Activated T-helper 1 cell treated with anti-CD3 and anti-CD28 coated beads, Interleukin-12 subunit alpha, Interleukin-12 subunit beta, Interleukin-2, Interleukin-4 antibody, amounts not matched to agents 30 ng/mL and 10 ng/mL and 1 ng/mL, durations not matched to agents 14 hours and 24 hours and 36 hours (primary cell): ENCODE measurements around the gene ARFGEF3. TPM values are rescaled to one million over a fixed set of nuclear protein-coding genes. Genes with fewer than 3 reads are reported as not detected.
"Not testable (repeated sequence)": the region's sequence is repeated elsewhere in the genome, so short reads cannot be mapped to it uniquely, and the experiment has no call there.

Experiments used
- DNase-seq: peaks from one replicate; pipeline ENCODE4 v3.0.0; 2021; ENCODE audit warnings: low spot score
- H3K27ac Mint-ChIP-seq: one replicate; pipeline ENCODE4 v1.8.0; 2021; ENCODE audit warnings: mild to moderate bottlenecking, mixed read lengths
- H3K27me3 Mint-ChIP-seq: one replicate; pipeline ENCODE4 v1.8.0; 2022; ENCODE audit warnings: mild to moderate bottlenecking, moderate library complexity, mixed read lengths; ENCODE audit not compliant: insufficient read depth
- H3K36me3 Mint-ChIP-seq: one replicate; pipeline ENCODE4 v1.8.0; 2021; ENCODE audit warnings: low read depth, mixed read lengths
- H3K4me1 Mint-ChIP-seq: one replicate; pipeline ENCODE4 v1.8.0; 2021; ENCODE audit warnings: low read depth, mixed read lengths
- H3K4me3 Mint-ChIP-seq: one replicate; pipeline ENCODE4 v1.8.0; 2021; ENCODE audit warnings: mild to moderate bottlenecking, moderate library complexity, mixed read lengths
- H3K9me3 Mint-ChIP-seq: one replicate; pipeline ENCODE4 v1.8.0; 2021; ENCODE audit warnings: mixed read lengths
- intact Hi-C: fragments of 100-400 bp; cut with micrococcal nuclease; formaldehyde crosslinking; loops from one replicate; pipeline ENCODE4 v1.15.1; 2024
- total RNA-seq: library from RNA; stranded (reverse); gene quantifications from 2 replicates; pipeline ENCODE4 v1.2.3, GENCODE V29; 2022

ARFGEF3 gene
- total RNA-seq, 1 donor from 2014 or later: 0.29 TPM

GRCh38 chr6:138287144-138287955 lies 125.6 kb downstream of the ARFGEF3 start:
- H3K4me1 Mint-ChIP-seq: peaks cover 13% of the 10 kb centered on the region
- H3K36me3 Mint-ChIP-seq: no peaks in the 10 kb centered on the region
- no peak overlapping the region for H3K27ac Mint-ChIP-seq
- no peak overlapping the region for H3K4me3 Mint-ChIP-seq
- DNase-seq: no peak
- no peaks in the 10 kb centered on the region for H3K27me3 Mint-ChIP-seq
- intact Hi-C loops: loop anchor here (1.0 to 5.0 kb wide), 2 partner anchors 171 to 220 kb away; no protein-coding TSS in a partner anchor
- H3K9me3 Mint-ChIP-seq: no peaks in the 10 kb centered on the region

GRCh38 chr6:138288428-138289085 lies 126.8 kb downstream of the ARFGEF3 start:
- H3K36me3 Mint-ChIP-seq, H3K4me3 Mint-ChIP-seq, H3K27me3 Mint-ChIP-seq, DNase-seq, H3K9me3 Mint-ChIP-seq, H3K27ac Mint-ChIP-seq: not testable (repeated sequence)
- intact Hi-C loops: loop anchor here (5.0 kb wide), 1 partner anchor 219 kb away; no protein-coding TSS in a partner anchor
- peaks cover 13% of the 10 kb centered on the region for H3K4me1 Mint-ChIP-seq

- Mint-ChIP-seq H3K4me3 (no peak overlapping the region), H3K9me3 (no peaks in the 10 kb centered on the region), H3K27ac (no peak overlapping the region), H3K36me3 (no peaks in the 10 kb centered on the region), H3K4me1 (peaks cover 13% of the 10 kb centered on the region), H3K27me3 (no peaks in the 10 kb centered on the region)
- intact Hi-C loops: loop anchor here (5.0 kb wide), 1 partner anchor 218 kb away; no protein-coding TSS in a partner anchor
- DNase-seq: no peak
Measured at GRCh38 chr6:138289739-138290138, 128.0 kb downstream of the ARFGEF3 start.

- no peak overlapping the region for H3K4me3 Mint-ChIP-seq
- peaks cover 13% of the 10 kb centered on the region for H3K4me1 Mint-ChIP-seq
- no peaks in the 10 kb centered on the region for H3K9me3 Mint-ChIP-seq
- H3K27me3 Mint-ChIP-seq: no peaks in the 10 kb centered on the region
- H3K36me3 Mint-ChIP-seq: no peaks in the 10 kb centered on the region
- no peak overlapping the region for H3K27ac Mint-ChIP-seq
- no peak for DNase-seq
- intact Hi-C loops: no loop called here
Measured at GRCh38 chr6:138290423-138290962, 128.8 kb downstream of the ARFGEF3 start.

GRCh38 chr6:138291036-138291848 lies 129.5 kb downstream of the ARFGEF3 start:
- H3K9me3 Mint-ChIP-seq: no peaks in the 10 kb centered on the region
- DNase-seq: no peak
- intact Hi-C loops: no loop called here
- no peaks in the 10 kb centered on the region for H3K36me3 Mint-ChIP-seq
- no peak overlapping the region for H3K27ac Mint-ChIP-seq
- peaks cover 13% of the 10 kb centered on the region for H3K4me1 Mint-ChIP-seq
- H3K27me3 Mint-ChIP-seq: no peaks in the 10 kb centered on the region
- no peak overlapping the region for H3K4me3 Mint-ChIP-seq

GRCh38 chr6:138291849-138292181 lies 130.1 kb downstream of the ARFGEF3 start:
- no peak overlapping the region for H3K27ac Mint-ChIP-seq
- no peaks in the 10 kb centered on the region for H3K36me3 Mint-ChIP-seq
- no peak for DNase-seq
- H3K27me3 Mint-ChIP-seq: no peaks in the 10 kb centered on the region
- intact Hi-C loops: no loop called here
- no peaks in the 10 kb centered on the region for H3K9me3 Mint-ChIP-seq
- H3K4me3 Mint-ChIP-seq: no peak overlapping the region
- peaks cover 13% of the 10 kb centered on the region for H3K4me1 Mint-ChIP-seq

GRCh38 chr6:138292482-138292881 lies 130.7 kb downstream of the ARFGEF3 start:
- no peaks in the 10 kb centered on the region for H3K27me3 Mint-ChIP-seq

GRCh38 chr6:138293428-138294395 lies 132.0 kb downstream of the ARFGEF3 start:
- Mint-ChIP-seq H3K9me3 (no peaks in the 10 kb centered on the region), H3K4me3 (no peak overlapping the region), H3K27me3 (no peaks in the 10 kb centered on the region), H3K4me1 (peaks cover 13% of the 10 kb centered on the region), H3K36me3 (no peaks in the 10 kb centered on the region), H3K27ac (no peak overlapping the region)
- intact Hi-C loops: no loop called here
- no peak for DNase-seq

More at GRCh38 chr6:138292482-138292881, 130.7 kb downstream of the ARFGEF3 start:
- intact Hi-C loops: no loop called here
- H3K9me3 Mint-ChIP-seq: no peaks in the 10 kb centered on the region
- peaks cover 13% of the 10 kb centered on the region for H3K4me1 Mint-ChIP-seq
- H3K4me3 Mint-ChIP-seq: no peak overlapping the region
- H3K36me3 Mint-ChIP-seq: no peaks in the 10 kb centered on the region
- DNase-seq: no peak
- no peak overlapping the region for H3K27ac Mint-ChIP-seq

- Mint-ChIP-seq H3K4me1 (no peaks in the 10 kb centered on the region), H3K27ac (no peak overlapping the region), H3K36me3 (no peaks in the 10 kb centered on the region), H3K27me3 (peaks cover 2% of the 10 kb centered on the region), H3K9me3 (no peaks in the 10 kb centered on the region), H3K4me3 (no peak overlapping the region)
- no peak for DNase-seq
- intact Hi-C loops: no loop called here
Measured at GRCh38 chr6:138296381-138296780, 134.6 kb downstream of the ARFGEF3 start.

- no peaks in the 10 kb centered on the region for H3K9me3 Mint-ChIP-seq
- H3K27me3 Mint-ChIP-seq: peaks cover 2% of the 10 kb centered on the region
- H3K4me1 Mint-ChIP-seq: no peaks in the 10 kb centered on the region
- H3K4me3 Mint-ChIP-seq: no peak overlapping the region
- H3K27ac Mint-ChIP-seq: no peak overlapping the region
- DNase-seq: no peak
- no peaks in the 10 kb centered on the region for H3K36me3 Mint-ChIP-seq
- intact Hi-C loops: no loop called here
Measured at GRCh38 chr6:138296786-138297185, 135.0 kb downstream of the ARFGEF3 start.

- Mint-ChIP-seq H3K4me3 (no peak overlapping the region), H3K27me3 (peaks cover 5% of the 10 kb centered on the region), H3K27ac (no peak overlapping the region), H3K9me3 (no peaks in the 10 kb centered on the region), H3K36me3 (no peaks in the 10 kb centered on the region), H3K4me1 (no peaks in the 10 kb centered on the region)
- intact Hi-C loops: no loop called here
- no peak for DNase-seq
Measured at GRCh38 chr6:138297761-138298298, 136.1 kb downstream of the ARFGEF3 start.
